PC-9 (cell line): ENCODE results near the gene ZC3H12C.

Source experiments
- CTCF ChIP-seq: fragments of 200-600 bp; sonication (generic); conservative IDR thresholded peaks from 2 replicates; pipeline ENCODE4 v1.6.1; 2017; ENCODE audit warnings: mixed run types, antibody characterized with exemption, mild to moderate bottlenecking, moderate library complexity
- EZH2 ChIP-seq: fragments of 200-600 bp; sonication (generic); IDR thresholded peaks from 2 replicates; pipeline ENCODE4 v1.8.0; 2017; ENCODE audit warnings: antibody characterized with exemption, low read depth

- no peak for TF ChIP-seq CTCF
- no peak for TF ChIP-seq EZH2
Observed at GRCh38 chr11:110124605-110125004, 31.4 kb downstream of the ZC3H12C start.
